Gastroesophageal sphincter (tissue), 3 donors: ENCODE data around the gene NECTIN1.

ENCODE experiments used
- CTCF ChIP-seq, 4 experiments: fragments of 200-600 bp in 2 of 4; fragments of 450-650 bp in 2 of 4; sonication (generic) in 1 of 4; IDR thresholded peaks; one replicate each; pipeline ENCODE4 v1.5.1; 2017 to 2019; ENCODE audit warnings: antibody characterized with exemption in 4 of 4, mild to moderate bottlenecking in 2 of 4, moderate library complexity in 2 of 4
- EP300 ChIP-seq: sonication (generic); formaldehyde crosslinking; IDR thresholded peaks from one replicate; pipeline ENCODE4 v1.6.1; 2017; ENCODE audit warnings: antibody characterized with exemption, mild to moderate bottlenecking
- POLR2A ChIP-seq, 2 donors: fragments of 450-650 bp; IDR thresholded peaks; one replicate each; pipeline ENCODE4 v1.6.1; 2017; ENCODE audit warnings: antibody characterized with exemption in 2 of 2, mild to moderate bottlenecking in 2 of 2, moderate library complexity in 1 of 2
- POLR2AphosphoS5 ChIP-seq: sonication (generic); formaldehyde crosslinking; IDR thresholded peaks from one replicate; pipeline ENCODE4 v1.6.1; 2017; ENCODE audit warnings: antibody characterized with exemption

- no peak for TF ChIP-seq POLR2A (IDR thresholded peaks at IDR 0.05)
- no peak for TF ChIP-seq CTCF (IDR thresholded peaks at IDR 0.05)
- no peak for TF ChIP-seq POLR2AphosphoS5
- TF ChIP-seq EP300, result no peak
These were observed 62.9 kb downstream of the NECTIN1 start for GRCh38 chr11:119666061-119666460.
